H1 (cell line): ENCODE results near the gene NPC2. TPM values are rescaled to one million over a fixed set of nuclear protein-coding genes. Genes with fewer than 3 reads are reported as not detected.

Experiments
- GTF2F1 ChIP-seq: IDR thresholded peaks from 2 replicates; pipeline ENCODE4 v1.6.1; 2012; ENCODE audit warnings: low read depth, low read length, improper control_type of control experiment, borderline replicate concordance
- polyA plus RNA-seq, 7 experiments: library from polyadenylated mRNA; depleted of rRNA in 3 of 7; stranded (reverse) in 5 of 7; unstranded in 2 of 7; fragments of >200 nt in 5 of 7; fragments of 200-250 nt in 2 of 7; gene quantifications; 1 replicate in 5 of 7; 2 replicates in 1 of 7; 4 replicates in 1 of 7; pipeline versions ENCODE4 v1.2.1 to v1.2.3, GENCODE V29; 2011 to 2013; ENCODE audit warnings: missing spikeins in 2 of 7, mixed read lengths in 2 of 7
- total RNA-seq: library from RNA; stranded (reverse); fragmentation: NEBNext Ultra II Directional; extraction: Animal tissue kit (Norgen Biotek cat#: 25700); gene quantifications from 2 replicates; pipeline ENCODE4 v1.2.1, GENCODE V29; 2021
- TF ChIP-seq, protein P1 (sequence below): fragments of 300-600 bp; sonication (generic); IDR thresholded peaks from 2 replicates; pipeline ENCODE4 v1.7.1; 2012; ENCODE audit warnings: low read length, moderate library complexity, mild to moderate bottlenecking, inconsistent platforms; ENCODE audit not compliant: insufficient replicate concordance

NPC2 gene
- total and polyA plus RNA-seq, 2 of the 8 experiments (the other 6 are each of a cell fraction or from before 2014, with no cell fraction given) = 178 to 258 TPM

DNA sequence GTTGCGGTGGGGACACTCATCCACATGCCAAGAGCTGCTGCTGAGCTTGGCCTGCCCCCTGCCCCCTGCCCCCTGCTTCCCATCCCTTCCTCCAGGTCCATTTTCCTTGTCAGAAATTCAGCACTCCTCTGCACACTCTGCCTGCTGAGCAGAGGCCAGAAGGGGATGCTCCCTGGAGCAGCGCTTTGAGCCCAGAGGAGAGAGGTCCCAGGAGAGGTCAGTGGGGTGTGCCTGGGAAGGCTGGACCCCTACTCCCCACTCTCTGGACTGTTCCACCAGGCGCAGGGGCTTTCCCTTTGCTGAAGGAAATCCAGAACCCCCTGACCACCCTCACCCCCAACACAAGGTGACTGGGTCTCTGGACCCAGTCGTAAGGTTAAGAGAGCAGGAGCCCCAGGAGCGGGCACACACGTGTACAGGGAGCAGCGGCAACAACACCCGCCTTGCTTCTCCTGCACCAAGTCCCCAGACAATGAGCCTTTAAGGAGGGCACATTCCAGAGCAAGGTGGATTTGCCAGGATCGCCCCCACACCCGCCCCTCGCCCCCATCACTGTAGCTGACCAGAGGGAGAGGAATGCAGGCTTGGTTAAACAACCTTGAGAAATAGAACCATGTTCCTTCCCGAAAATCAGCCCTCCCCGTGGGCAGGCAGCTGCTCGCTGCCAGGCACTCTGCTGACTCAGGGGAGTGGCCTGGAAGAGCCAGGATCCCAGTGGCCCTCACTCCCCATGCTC, 31.1 kb upstream of the NPC2 start (continued):
- TF ChIP-seq, protein P1, sequence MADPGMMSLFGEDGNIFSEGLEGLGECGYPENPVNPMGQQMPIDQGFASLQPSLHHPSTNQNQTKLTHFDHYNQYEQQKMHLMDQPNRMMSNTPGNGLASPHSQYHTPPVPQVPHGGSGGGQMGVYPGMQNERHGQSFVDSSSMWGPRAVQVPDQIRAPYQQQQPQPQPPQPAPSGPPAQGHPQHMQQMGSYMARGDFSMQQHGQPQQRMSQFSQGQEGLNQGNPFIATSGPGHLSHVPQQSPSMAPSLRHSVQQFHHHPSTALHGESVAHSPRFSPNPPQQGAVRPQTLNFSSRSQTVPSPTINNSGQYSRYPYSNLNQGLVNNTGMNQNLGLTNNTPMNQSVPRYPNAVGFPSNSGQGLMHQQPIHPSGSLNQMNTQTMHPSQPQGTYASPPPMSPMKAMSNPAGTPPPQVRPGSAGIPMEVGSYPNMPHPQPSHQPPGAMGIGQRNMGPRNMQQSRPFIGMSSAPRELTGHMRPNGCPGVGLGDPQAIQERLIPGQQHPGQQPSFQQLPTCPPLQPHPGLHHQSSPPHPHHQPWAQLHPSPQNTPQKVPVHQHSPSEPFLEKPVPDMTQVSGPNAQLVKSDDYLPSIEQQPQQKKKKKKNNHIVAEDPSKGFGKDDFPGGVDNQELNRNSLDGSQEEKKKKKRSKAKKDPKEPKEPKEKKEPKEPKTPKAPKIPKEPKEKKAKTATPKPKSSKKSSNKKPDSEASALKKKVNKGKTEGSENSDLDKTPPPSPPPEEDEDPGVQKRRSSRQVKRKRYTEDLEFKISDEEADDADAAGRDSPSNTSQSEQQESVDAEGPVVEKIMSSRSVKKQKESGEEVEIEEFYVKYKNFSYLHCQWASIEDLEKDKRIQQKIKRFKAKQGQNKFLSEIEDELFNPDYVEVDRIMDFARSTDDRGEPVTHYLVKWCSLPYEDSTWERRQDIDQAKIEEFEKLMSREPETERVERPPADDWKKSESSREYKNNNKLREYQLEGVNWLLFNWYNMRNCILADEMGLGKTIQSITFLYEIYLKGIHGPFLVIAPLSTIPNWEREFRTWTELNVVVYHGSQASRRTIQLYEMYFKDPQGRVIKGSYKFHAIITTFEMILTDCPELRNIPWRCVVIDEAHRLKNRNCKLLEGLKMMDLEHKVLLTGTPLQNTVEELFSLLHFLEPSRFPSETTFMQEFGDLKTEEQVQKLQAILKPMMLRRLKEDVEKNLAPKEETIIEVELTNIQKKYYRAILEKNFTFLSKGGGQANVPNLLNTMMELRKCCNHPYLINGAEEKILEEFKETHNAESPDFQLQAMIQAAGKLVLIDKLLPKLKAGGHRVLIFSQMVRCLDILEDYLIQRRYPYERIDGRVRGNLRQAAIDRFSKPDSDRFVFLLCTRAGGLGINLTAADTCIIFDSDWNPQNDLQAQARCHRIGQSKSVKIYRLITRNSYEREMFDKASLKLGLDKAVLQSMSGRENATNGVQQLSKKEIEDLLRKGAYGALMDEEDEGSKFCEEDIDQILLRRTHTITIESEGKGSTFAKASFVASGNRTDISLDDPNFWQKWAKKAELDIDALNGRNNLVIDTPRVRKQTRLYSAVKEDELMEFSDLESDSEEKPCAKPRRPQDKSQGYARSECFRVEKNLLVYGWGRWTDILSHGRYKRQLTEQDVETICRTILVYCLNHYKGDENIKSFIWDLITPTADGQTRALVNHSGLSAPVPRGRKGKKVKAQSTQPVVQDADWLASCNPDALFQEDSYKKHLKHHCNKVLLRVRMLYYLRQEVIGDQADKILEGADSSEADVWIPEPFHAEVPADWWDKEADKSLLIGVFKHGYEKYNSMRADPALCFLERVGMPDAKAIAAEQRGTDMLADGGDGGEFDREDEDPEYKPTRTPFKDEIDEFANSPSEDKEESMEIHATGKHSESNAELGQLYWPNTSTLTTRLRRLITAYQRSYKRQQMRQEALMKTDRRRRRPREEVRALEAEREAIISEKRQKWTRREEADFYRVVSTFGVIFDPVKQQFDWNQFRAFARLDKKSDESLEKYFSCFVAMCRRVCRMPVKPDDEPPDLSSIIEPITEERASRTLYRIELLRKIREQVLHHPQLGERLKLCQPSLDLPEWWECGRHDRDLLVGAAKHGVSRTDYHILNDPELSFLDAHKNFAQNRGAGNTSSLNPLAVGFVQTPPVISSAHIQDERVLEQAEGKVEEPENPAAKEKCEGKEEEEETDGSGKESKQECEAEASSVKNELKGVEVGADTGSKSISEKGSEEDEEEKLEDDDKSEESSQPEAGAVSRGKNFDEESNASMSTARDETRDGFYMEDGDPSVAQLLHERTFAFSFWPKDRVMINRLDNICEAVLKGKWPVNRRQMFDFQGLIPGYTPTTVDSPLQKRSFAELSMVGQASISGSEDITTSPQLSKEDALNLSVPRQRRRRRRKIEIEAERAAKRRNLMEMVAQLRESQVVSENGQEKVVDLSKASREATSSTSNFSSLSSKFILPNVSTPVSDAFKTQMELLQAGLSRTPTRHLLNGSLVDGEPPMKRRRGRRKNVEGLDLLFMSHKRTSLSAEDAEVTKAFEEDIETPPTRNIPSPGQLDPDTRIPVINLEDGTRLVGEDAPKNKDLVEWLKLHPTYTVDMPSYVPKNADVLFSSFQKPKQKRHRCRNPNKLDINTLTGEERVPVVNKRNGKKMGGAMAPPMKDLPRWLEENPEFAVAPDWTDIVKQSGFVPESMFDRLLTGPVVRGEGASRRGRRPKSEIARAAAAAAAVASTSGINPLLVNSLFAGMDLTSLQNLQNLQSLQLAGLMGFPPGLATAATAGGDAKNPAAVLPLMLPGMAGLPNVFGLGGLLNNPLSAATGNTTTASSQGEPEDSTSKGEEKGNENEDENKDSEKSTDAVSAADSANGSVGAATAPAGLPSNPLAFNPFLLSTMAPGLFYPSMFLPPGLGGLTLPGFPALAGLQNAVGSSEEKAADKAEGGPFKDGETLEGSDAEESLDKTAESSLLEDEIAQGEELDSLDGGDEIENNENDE = no peak
- no peak for TF ChIP-seq GTF2F1
